SU-DHL-6 (cell line): Measurements from ENCODE around the gene NOS1.

Source experiments
- H2AFZ ChIP-seq: fragments of 200-600 bp; sonication (generic); 2 replicates; pipeline ENCODE4 v1.6.1; 2014; ENCODE audit warnings: low read depth, mild to moderate bottlenecking, moderate library complexity, mixed read lengths, antibody characterized with exemption, low read length; ENCODE audit not compliant: severe bottlenecking
- H3F3A ChIP-seq: fragments of 200-600 bp; shearing (Covaris generic); 2 replicates; pipeline ENCODE4 v1.6.0; 2016; ENCODE audit warnings: antibody characterized with exemption, mild to moderate bottlenecking; ENCODE audit not compliant: insufficient read depth
- H3K27ac ChIP-seq: fragments of 200-600 bp; sonication (generic); 2 replicates; pipeline ENCODE4 v1.5.1; 2016; ENCODE audit warnings: low read depth, mild to moderate bottlenecking, low read length, moderate library complexity, mixed read lengths
- H3K27me3 ChIP-seq: fragments of 200-600 bp; sonication (generic), shearing (Covaris generic); 2 replicates; pipeline ENCODE4 v1.6.0; 2014; ENCODE audit warnings: mild to moderate bottlenecking, low read length
- H3K36me3 ChIP-seq: fragments of 200-600 bp; sonication (generic); 2 replicates; pipeline ENCODE4 v1.6.1; 2014; ENCODE audit warnings: mild to moderate bottlenecking, low read length, mixed read lengths
- H3K4me2 ChIP-seq: fragments of 300-600, 200-600 bp; shearing (Covaris generic), sonication (generic); 2 replicates; pipeline ENCODE4 v1.6.0; 2014; ENCODE audit warnings: low read length, low read depth, mild to moderate bottlenecking; ENCODE audit not compliant: poor library complexity, severe bottlenecking
- H3K4me3 ChIP-seq: fragments of 200-600 bp; sonication (generic); 2 replicates; pipeline ENCODE4 v1.5.1; 2014; ENCODE audit warnings: antibody characterized with exemption, low read length, mild to moderate bottlenecking, mixed read lengths; ENCODE audit not compliant: insufficient read depth, poor library complexity, severe bottlenecking
- H3K79me2 ChIP-seq: fragments of 200-600 bp; sonication (generic); 2 replicates; pipeline ENCODE4 v1.6.1; 2014; ENCODE audit warnings: mild to moderate bottlenecking, low read length, moderate library complexity; ENCODE audit not compliant: insufficient read depth
- H3K9ac ChIP-seq: fragments of 200-600 bp; sonication (generic); 2 replicates; pipeline ENCODE4 v1.7.0; 2014; ENCODE audit warnings: mild to moderate bottlenecking, low read length
- H3K9me2 ChIP-seq: fragments of 200-600 bp; sonication (generic); replicated peaks from 2 replicates; pipeline ENCODE4 v1.6.1; 2014; ENCODE audit warnings: low read length; ENCODE audit not compliant: insufficient read depth
- H3K9me3 ChIP-seq: fragments of 200-600 bp; sonication (generic); 2 replicates; pipeline ENCODE4 v1.6.1; 2014; ENCODE audit warnings: low read length, mixed read lengths; ENCODE audit not compliant: insufficient read depth
- H4K20me1 ChIP-seq: fragments of 200-600 bp; sonication (generic); 2 replicates; pipeline ENCODE4 v1.6.1; 2014; ENCODE audit warnings: low read depth, mild to moderate bottlenecking, antibody characterized with exemption, low read length, moderate library complexity, mixed read lengths
- EZH2phosphoT487 ChIP-seq: fragments of 200-600 bp; sonication (generic), shearing (Covaris generic); conservative IDR thresholded peaks from 2 replicates; pipeline ENCODE4 v1.6.1; 2018; ENCODE audit warnings: mild to moderate bottlenecking, antibody characterized with exemption, low read length, moderate library complexity, mixed read lengths
- TF ChIP-seq, protein P1 (sequence below): fragments of 200-600 bp; sonication (generic); IDR thresholded peaks from one replicate; pipeline ENCODE4 v1.5.1; 2017; ENCODE audit warnings: antibody characterized with exemption, mild to moderate bottlenecking, low read length, moderate library complexity; ENCODE audit not compliant: insufficient read depth, poor library complexity, severe bottlenecking

Gene NOS1

GRCh38 chr12:117367006-117367638 lies 5.7 kb upstream of the NOS1 start:
- Histone ChIP-seq H3K27ac (no peak overlapping the region), H3F3A (no peaks in the 10 kb centered on the region), H3K9me3 (no peaks in the 10 kb centered on the region), H3K9me2 (no peaks in the 10 kb centered on the region), H3K36me3 (no peaks in the 10 kb centered on the region), H3K79me2 (no peaks in the 10 kb centered on the region), H3K27me3 (no peaks in the 10 kb centered on the region), H3K9ac (no peak overlapping the region), H4K20me1 (no peaks in the 10 kb centered on the region), H3K4me3 (no peak overlapping the region), H3K4me2 (no peak overlapping the region), H2AFZ (no peak overlapping the region)
- TF ChIP-seq, protein P1, sequence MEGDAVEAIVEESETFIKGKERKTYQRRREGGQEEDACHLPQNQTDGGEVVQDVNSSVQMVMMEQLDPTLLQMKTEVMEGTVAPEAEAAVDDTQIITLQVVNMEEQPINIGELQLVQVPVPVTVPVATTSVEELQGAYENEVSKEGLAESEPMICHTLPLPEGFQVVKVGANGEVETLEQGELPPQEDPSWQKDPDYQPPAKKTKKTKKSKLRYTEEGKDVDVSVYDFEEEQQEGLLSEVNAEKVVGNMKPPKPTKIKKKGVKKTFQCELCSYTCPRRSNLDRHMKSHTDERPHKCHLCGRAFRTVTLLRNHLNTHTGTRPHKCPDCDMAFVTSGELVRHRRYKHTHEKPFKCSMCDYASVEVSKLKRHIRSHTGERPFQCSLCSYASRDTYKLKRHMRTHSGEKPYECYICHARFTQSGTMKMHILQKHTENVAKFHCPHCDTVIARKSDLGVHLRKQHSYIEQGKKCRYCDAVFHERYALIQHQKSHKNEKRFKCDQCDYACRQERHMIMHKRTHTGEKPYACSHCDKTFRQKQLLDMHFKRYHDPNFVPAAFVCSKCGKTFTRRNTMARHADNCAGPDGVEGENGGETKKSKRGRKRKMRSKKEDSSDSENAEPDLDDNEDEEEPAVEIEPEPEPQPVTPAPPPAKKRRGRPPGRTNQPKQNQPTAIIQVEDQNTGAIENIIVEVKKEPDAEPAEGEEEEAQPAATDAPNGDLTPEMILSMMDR: peak; percentile 88
- TF ChIP-seq EZH2phosphoT487: no peak

DNA sequence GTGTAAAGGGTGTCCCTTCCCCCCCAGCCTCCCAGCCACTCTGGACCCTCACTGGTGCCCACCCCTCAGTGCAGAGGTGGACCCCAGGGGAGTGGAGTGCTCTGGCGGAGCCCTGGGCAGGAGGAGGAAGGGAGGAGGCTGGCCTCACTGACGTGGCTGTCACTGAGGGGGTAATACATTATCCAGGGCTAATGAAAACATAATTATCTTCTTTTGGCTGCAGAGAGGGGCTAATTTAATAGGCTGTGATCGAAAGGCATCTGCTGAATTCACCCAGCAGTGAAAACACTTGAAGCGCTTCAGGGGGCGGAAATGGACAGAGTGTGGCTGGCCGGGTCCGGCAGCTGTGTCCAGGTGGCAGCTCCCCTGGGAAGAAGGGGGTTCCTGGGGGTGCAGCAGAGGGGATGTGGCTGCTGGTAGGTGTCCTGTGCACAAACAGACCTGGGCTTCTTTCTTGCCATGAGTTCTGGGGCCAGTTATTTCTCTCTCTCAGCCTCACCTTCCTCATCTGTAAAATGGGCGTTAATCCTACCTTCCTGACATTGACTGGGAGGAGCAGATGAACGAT lies 3.7 kb upstream of the NOS1 start:
- Histone ChIP-seq H3K9ac (no peak overlapping the region), H3K4me3 (no peak overlapping the region), H3K9me3 (no peaks in the 10 kb centered on the region), H3K79me2 (no peaks in the 10 kb centered on the region), H3K27ac (no peak overlapping the region), H3K36me3 (no peaks in the 10 kb centered on the region), H3K27me3 (no peaks in the 10 kb centered on the region), H2AFZ (no peak overlapping the region), H3F3A (no peaks in the 10 kb centered on the region), H4K20me1 (no peaks in the 10 kb centered on the region), H3K4me2 (no peak overlapping the region), H3K9me2 (no peaks in the 10 kb centered on the region)
- TF ChIP-seq, protein P1: no peak
- TF ChIP-seq EZH2phosphoT487: no peak

DNA sequence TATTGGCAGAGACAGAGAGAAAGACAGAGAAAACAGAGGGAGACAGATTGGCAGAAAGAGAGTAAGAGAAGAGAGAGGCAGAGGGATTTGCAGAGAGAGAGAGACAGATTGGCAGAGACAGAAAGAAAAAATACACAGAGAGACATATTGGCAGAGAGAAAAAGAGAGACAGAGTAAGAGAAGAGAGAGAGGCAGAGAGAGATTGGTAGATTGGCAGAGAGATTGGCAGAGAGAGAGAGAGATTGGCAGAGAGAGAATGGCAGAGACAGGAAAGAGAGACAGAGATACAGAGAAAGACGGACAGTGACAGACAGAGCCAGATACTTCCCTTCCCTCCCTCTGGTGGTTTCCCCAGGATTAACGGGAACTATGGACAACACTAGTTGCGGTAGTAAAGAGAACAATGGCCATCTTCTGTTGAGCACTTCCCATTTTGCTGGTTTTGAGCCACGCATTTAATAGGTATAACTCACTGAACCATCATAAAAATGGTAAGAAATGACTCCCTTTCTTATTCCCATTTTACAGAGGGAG lies 2.6 kb upstream of the NOS1 start:
- H3K36me3 ChIP-seq: no peaks in the 10 kb centered on the region
- H3K79me2 ChIP-seq: no peaks in the 10 kb centered on the region
- H3K9ac ChIP-seq: no peak overlapping the region
- H3K4me3 ChIP-seq: no peak overlapping the region
- no peaks in the 10 kb centered on the region for H3K9me2 ChIP-seq
- no peaks in the 10 kb centered on the region for H3F3A ChIP-seq
- no peak for TF ChIP-seq EZH2phosphoT487
- TF ChIP-seq, protein P1: no peak
- H3K9me3 ChIP-seq: no peaks in the 10 kb centered on the region
- H3K27ac ChIP-seq: no peak overlapping the region
- no peaks in the 10 kb centered on the region for H3K27me3 ChIP-seq
- no peak overlapping the region for H3K4me2 ChIP-seq
- H4K20me1 ChIP-seq: no peaks in the 10 kb centered on the region
- H2AFZ ChIP-seq: no peak overlapping the region
